Ascending aorta (tissue), 2 donors: ENCODE results near the gene RABGAP1. TPM values are rescaled to one million over a fixed set of nuclear protein-coding genes. Genes with fewer than 3 reads are reported as not detected.

Experiments
- DNase-seq, 2 donors: peaks; one replicate each; pipeline ENCODE4 v3.0.0-alpha.2; 2019; ENCODE audit warnings: low spot score in 2 of 2
- H3K27ac ChIP-seq, 2 donors: fragments of 200-600 bp; sonication (generic); one replicate each; pipeline ENCODE4 v1.5.1; 2016 to 2017; ENCODE audit warnings: mild to moderate bottlenecking in 1 of 2
- H3K27me3 ChIP-seq: fragments of 200-600 bp; sonication (generic); one replicate; pipeline ENCODE4 v1.5.1; 2017
- H3K36me3 ChIP-seq, 2 donors: fragments of 200-600 bp; sonication (generic); one replicate each; pipeline ENCODE4 v1.5.1; 2016
- H3K4me1 ChIP-seq, 2 donors: fragments of 200-600 bp; sonication (generic); one replicate each; pipeline ENCODE4 v1.5.1; 2016 to 2017; ENCODE audit warnings: mild to moderate bottlenecking in 1 of 2
- H3K4me3 ChIP-seq, 2 donors: fragments of 200-600 bp; sonication (generic); one replicate each; pipeline ENCODE4 v1.5.1; 2016 to 2017; ENCODE audit warnings: mild to moderate bottlenecking in 1 of 2
- H3K9me3 ChIP-seq, 2 donors: fragments of 200-600 bp; sonication (generic); one replicate each; pipeline ENCODE4 v1.5.1; 2016
- CTCF ChIP-seq, 3 experiments: fragments of 200-600 bp in 2 of 3; fragments of 450-650 bp in 1 of 3; sonication (generic) in 2 of 3; IDR thresholded peaks; one replicate each; pipeline ENCODE4 v1.5.1; 2016 to 2019; ENCODE audit warnings: antibody characterized with exemption in 3 of 3, mild to moderate bottlenecking in 1 of 3, moderate library complexity in 1 of 3
- intact Hi-C: fragments of 100-400 bp; cut with DNase I; formaldehyde crosslinking; loops from one replicate; pipeline ENCODE4 v1.15.1; 2023
- total RNA-seq: library from RNA; depleted of rRNA; stranded (reverse); fragments of >200 nt; gene quantifications from one replicate; pipeline ENCODE4 v1.1.0, GENCODE V29; 2016

The RABGAP1 gene
- total RNA-seq, 1 donor from 2014 or later: 36.5 TPM

GRCh38 chr9:123138163-123138562, 197.3 kb downstream of the RABGAP1 start:
- Histone ChIP-seq H3K27ac (no peak overlapping the region), H3K36me3 (no peaks in the 10 kb centered on the region), H3K27me3 (no peaks in the 10 kb centered on the region), H3K9me3 (no peaks in the 10 kb centered on the region), H3K4me1 (no peaks in the 10 kb centered on the region), H3K4me3 (no peak overlapping the region)
- no peak for DNase-seq
- intact Hi-C loops: no loop called here
- TF ChIP-seq CTCF (IDR thresholded peaks at IDR 0.05): no peak

- H3K9me3 ChIP-seq: peaks cover 0 to 7% of the 10 kb centered on the region in 2 donors
- H3K4me1 ChIP-seq: no peaks in the 10 kb centered on the region
- intact Hi-C loops: no loop called here
- no peak for DNase-seq
- H3K27ac ChIP-seq: no peak overlapping the region
- no peak for TF ChIP-seq CTCF (IDR thresholded peaks at IDR 0.05)
- H3K27me3 ChIP-seq: no peaks in the 10 kb centered on the region
- no peak overlapping the region for H3K4me3 ChIP-seq
- H3K36me3 ChIP-seq: no peaks in the 10 kb centered on the region
Measured at GRCh38 chr9:123149067-123149466, 208.2 kb downstream of the RABGAP1 start.

GRCh38 chr9:123150708-123151503, 210.1 kb downstream of the RABGAP1 start:
- intact Hi-C loops: no loop called here
- no peak for TF ChIP-seq CTCF (IDR thresholded peaks at IDR 0.05)
- H3K27me3 ChIP-seq: no peaks in the 10 kb centered on the region

More at GRCh38 chr9:123150708-123151503, 210.1 kb downstream of the RABGAP1 start:
- H3K4me1 ChIP-seq: no peaks in the 10 kb centered on the region
- no peaks in the 10 kb centered on the region for H3K36me3 ChIP-seq
- H3K27ac ChIP-seq: no peak overlapping the region
- H3K4me3 ChIP-seq: no peak overlapping the region
- no peak for DNase-seq
- peaks cover 0 to 7% of the 10 kb centered on the region in 2 donors for H3K9me3 ChIP-seq

Other genes with a start within 250 kb of the RABGAP1 start
- gene OR1L4, start 217.0 kb upstream of the RABGAP1 start, total RNA-seq: not detected
- gene OR1L6, start 198.7 kb upstream of the RABGAP1 start, total RNA-seq: not detected
- gene OR5C1, start 152.1 kb upstream of the RABGAP1 start, total RNA-seq: not detected
- not detected for gene OR1K1, start 140.9 kb upstream of the RABGAP1 start, total RNA-seq
- 7.8 TPM for gene PDCL, start 112.4 kb upstream of the RABGAP1 start, total RNA-seq
- gene RC3H2, start 35.7 kb upstream of the RABGAP1 start, total RNA-seq: 25.1 TPM
- gene ZBTB6, start 27.7 kb upstream of the RABGAP1 start, total RNA-seq: 2.0 TPM
- gene ZBTB26, start 9.5 kb upstream of the RABGAP1 start, total RNA-seq: 0.96 TPM
- gene GPR21, start 92.6 kb downstream of the RABGAP1 start, total RNA-seq: 5.7 TPM